Endothelial cell of umbilical vein (primary cell): ENCODE data around the gene HBS1L.

Source experiments
- CTCF ChIP-seq, 2 donors: IDR thresholded peaks; 1 replicate in 1 of 2; 2 replicates in 1 of 2; pipeline ENCODE4 v1.5.1; 2011; ENCODE audit warnings: low read length in 2 of 2, mild to moderate bottlenecking in 2 of 2, moderate library complexity in 2 of 2, control low read depth in 1 of 2, inconsistent platforms in 1 of 2, low read depth in 1 of 2; ENCODE audit not compliant: insufficient read depth in 1 of 2; ENCODE audit errors: extremely low read depth in 1 of 2
- EZH2 ChIP-seq: IDR thresholded peaks from 2 replicates; pipeline ENCODE4 v1.6.1; 2012; ENCODE audit warnings: borderline replicate concordance, low read depth, mild to moderate bottlenecking, moderate library complexity, low read length, inconsistent platforms; ENCODE audit not compliant: severe bottlenecking
- FOS ChIP-seq: IDR thresholded peaks from 2 replicates; pipeline ENCODE4 v1.6.1; 2011; ENCODE audit warnings: mild to moderate bottlenecking, low read length, moderate library complexity, borderline replicate concordance; ENCODE audit not compliant: insufficient read depth
- GATA2 ChIP-seq: IDR thresholded peaks from 2 replicates; pipeline ENCODE4 v1.7.0; 2011; ENCODE audit warnings: low read depth, mild to moderate bottlenecking, moderate library complexity, mixed read lengths, low read length; ENCODE audit not compliant: insufficient read length, insufficient read depth
- JUN ChIP-seq: IDR thresholded peaks from 2 replicates; pipeline ENCODE4 v1.6.1; 2011; ENCODE audit warnings: borderline replicate concordance, low read depth; ENCODE audit not compliant: insufficient read length, insufficient read depth
- MAX ChIP-seq: IDR thresholded peaks from 2 replicates; pipeline ENCODE4 v1.6.1; 2011; ENCODE audit not compliant: insufficient read depth, insufficient read length
- MYC ChIP-seq: IDR thresholded peaks from one replicate; pipeline ENCODE4 v1.6.1; 2011; ENCODE audit warnings: mild to moderate bottlenecking, low read depth, low read length
- POLR2A ChIP-seq: IDR thresholded peaks from 2 replicates; pipeline ENCODE4 v1.6.1; 2012; ENCODE audit warnings: low read depth, mild to moderate bottlenecking, control low read depth, low read length
- POLR2AphosphoS5 ChIP-seq: IDR thresholded peaks from 2 replicates; pipeline ENCODE4 v1.6.1; 2012; ENCODE audit warnings: low read depth, mild to moderate bottlenecking, control low read depth, low read length, moderate library complexity; ENCODE audit not compliant: insufficient read depth

DNA sequence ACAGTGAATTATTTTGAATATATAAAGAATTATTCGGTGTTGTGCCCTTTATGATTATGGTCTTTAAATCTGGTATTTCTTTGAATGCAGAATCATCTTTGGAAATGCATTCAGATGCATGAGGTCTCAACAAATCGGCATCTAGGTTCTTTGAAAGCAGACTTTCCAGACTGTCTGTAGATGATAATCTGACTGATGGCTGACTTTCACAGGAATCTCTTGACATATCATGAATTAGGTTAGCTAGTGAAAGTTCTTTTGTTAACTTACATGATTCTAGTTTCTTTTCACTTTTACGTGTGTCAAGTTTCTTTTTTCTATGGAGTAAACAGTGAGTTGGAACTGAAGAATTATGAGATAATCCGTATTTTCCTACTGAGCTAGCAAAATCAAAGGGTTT is 17.1 kb downstream of the HBS1L start:
- TF ChIP-seq JUN: no peak
- no peak for TF ChIP-seq CTCF (IDR thresholded peaks at IDR 0.05; ENCODE audit: extremely low read depth in 1 of 2, insufficient read depth in 1 of 2, low read depth in 1 of 2, low read length in 2 of 2)
- no peak for TF ChIP-seq EZH2
- no peak for TF ChIP-seq GATA2
- no peak for TF ChIP-seq POLR2AphosphoS5
- no peak for TF ChIP-seq MAX
- no peak for TF ChIP-seq POLR2A
- TF ChIP-seq FOS: no peak
- no peak for TF ChIP-seq MYC
